Breast epithelium (tissue), 3 donors: ENCODE data around the gene CMC4.

Experiments
- POLR2A ChIP-seq: fragments of 450-650 bp; IDR thresholded peaks from one replicate; pipeline ENCODE4 v1.6.1; 2016; ENCODE audit warnings: antibody characterized with exemption, mild to moderate bottlenecking, moderate library complexity
- POLR2AphosphoS5 ChIP-seq, 3 donors: sonication (generic); formaldehyde crosslinking; IDR thresholded peaks; one replicate each; pipeline ENCODE4 v1.6.1; 2017; ENCODE audit warnings: antibody characterized with exemption in 3 of 3
- TF ChIP-seq, protein P1 (sequence below), 3 donors: fragments of 450-650 bp; IDR thresholded peaks; one replicate each; pipeline ENCODE4 v1.5.1; 2016 to 2017; ENCODE audit warnings: antibody characterized with exemption in 3 of 3, mild to moderate bottlenecking in 3 of 3, moderate library complexity in 3 of 3

DNA sequence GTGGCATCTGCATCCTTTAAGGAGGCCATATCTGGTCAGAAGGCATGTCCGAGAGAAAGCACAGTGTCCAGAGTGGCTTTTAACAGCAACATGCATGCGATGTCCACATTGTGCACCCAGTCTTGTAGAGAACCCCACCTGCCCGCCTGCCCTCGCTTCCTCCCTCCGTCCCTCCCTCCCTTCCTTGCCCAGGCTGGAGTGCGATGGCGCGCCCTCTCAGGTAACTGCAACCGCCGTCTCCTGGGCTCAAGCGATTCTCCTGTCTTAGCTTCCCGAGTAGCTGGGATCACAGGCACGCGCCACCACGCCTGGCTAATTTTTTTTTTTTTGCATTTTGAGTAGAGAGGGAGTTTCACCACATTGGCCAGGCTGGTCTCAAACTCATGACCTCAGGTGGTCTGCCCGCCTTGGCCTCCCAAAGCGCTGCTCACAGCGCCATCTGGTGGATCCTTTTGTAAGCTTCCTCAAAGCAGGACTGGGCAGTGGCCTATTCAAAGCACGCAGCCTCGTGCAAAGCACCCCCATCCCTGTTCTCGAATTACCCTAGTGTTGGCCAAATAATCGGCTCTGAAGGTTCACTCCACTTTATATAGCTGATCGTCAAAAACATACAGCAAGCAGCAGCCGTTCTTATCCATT is 15.4 kb upstream of the CMC4 start:
- TF ChIP-seq, protein P1, sequence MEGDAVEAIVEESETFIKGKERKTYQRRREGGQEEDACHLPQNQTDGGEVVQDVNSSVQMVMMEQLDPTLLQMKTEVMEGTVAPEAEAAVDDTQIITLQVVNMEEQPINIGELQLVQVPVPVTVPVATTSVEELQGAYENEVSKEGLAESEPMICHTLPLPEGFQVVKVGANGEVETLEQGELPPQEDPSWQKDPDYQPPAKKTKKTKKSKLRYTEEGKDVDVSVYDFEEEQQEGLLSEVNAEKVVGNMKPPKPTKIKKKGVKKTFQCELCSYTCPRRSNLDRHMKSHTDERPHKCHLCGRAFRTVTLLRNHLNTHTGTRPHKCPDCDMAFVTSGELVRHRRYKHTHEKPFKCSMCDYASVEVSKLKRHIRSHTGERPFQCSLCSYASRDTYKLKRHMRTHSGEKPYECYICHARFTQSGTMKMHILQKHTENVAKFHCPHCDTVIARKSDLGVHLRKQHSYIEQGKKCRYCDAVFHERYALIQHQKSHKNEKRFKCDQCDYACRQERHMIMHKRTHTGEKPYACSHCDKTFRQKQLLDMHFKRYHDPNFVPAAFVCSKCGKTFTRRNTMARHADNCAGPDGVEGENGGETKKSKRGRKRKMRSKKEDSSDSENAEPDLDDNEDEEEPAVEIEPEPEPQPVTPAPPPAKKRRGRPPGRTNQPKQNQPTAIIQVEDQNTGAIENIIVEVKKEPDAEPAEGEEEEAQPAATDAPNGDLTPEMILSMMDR (IDR thresholded peaks at IDR 0.05): no peak
- TF ChIP-seq POLR2AphosphoS5 (IDR thresholded peaks at IDR 0.05) (no peak), POLR2A (no peak)
